Measurements from ENCODE around the gene FAM186B. TPM values are rescaled to one million over a fixed set of nuclear protein-coding genes. Genes with fewer than 3 reads are reported as not detected.

FAM186B gene
- total and polyA plus RNA-seq, 2 of the 13 experiments (the other 11 are each of a cell fraction or from before 2014, with no cell fraction given) = 0.07 to 0.20 TPM

- TF ChIP-seq DNMT1 (CRISPR knock-in tag; IDR thresholded peaks at IDR 0.05) (no peak), ZFP62 (CRISPR knock-in tag; IDR thresholded peaks at IDR 0.05) (no peak), ZBTB38 (CRISPR knock-in tag; IDR thresholded peaks at IDR 0.05) (peak; percentile 96), ZNF75D (CRISPR knock-in tag; IDR thresholded peaks at IDR 0.05; ENCODE audit: borderline replicate concordance) (no peak), ESRRA (CRISPR knock-in tag; IDR thresholded peaks at IDR 0.05; ENCODE audit: low read depth) (0 out of 2 replicates have a peak, but pooled peaks have one; percentile 16), ZNF230 (CRISPR knock-in tag; IDR thresholded peaks at IDR 0.05) (no peak), ZBTB33 (CRISPR knock-in tag; IDR thresholded peaks at IDR 0.05) (peak; percentile 46; the same call in 1 of the 2 replicates), FOXO1 (CRISPR knock-in tag; IDR thresholded peaks at IDR 0.05) (no peak), NRL (CRISPR knock-in tag; IDR thresholded peaks at IDR 0.05; ENCODE audit: borderline replicate concordance) (no peak), E2F2 (CRISPR knock-in tag; IDR thresholded peaks at IDR 0.05; ENCODE audit: borderline replicate concordance) (no peak), SRSF9 (IDR thresholded peaks at IDR 0.05; ENCODE audit: borderline replicate concordance, insufficient read depth, low read depth, low read length, poor library complexity, severe bottlenecking) (no peak), GATAD2A (CRISPR knock-in tag; IDR thresholded peaks at IDR 0.05) (no peak), RCOR2 (CRISPR knock-in tag; IDR thresholded peaks at IDR 0.05) (no peak), BCL3 (CRISPR knock-in tag; IDR thresholded peaks at IDR 0.05) (no peak), ATAD3A (CRISPR knock-in tag; IDR thresholded peaks at IDR 0.05) (no peak), PREB (CRISPR knock-in tag; IDR thresholded peaks at IDR 0.05) (no peak), CREB1 (IDR thresholded peaks at IDR 0.05) (0 out of 2 replicates have a peak, but pooled peaks have one; percentile 8), CREB1 (CRISPR knock-in tag; IDR thresholded peaks at IDR 0.05) (no peak), ZSCAN29 (CRISPR knock-in tag; conservative IDR thresholded peaks at IDR 0.05) (no peak), XBP1 (CRISPR knock-in tag; IDR thresholded peaks at IDR 0.05) (no peak), SALL1 (CRISPR knock-in tag; IDR thresholded peaks at IDR 0.05) (no peak), TP53 (CRISPR knock-in tag; conservative IDR thresholded peaks at IDR 0.05) (no peak)
These were observed 61.3 kb downstream of the FAM186B start (continued) for GRCh38 chr12:49543914-49544815.
